Central memory CD4-positive, alpha-beta T cell (primary cell): ENCODE data around the gene SYNDIG1L.

Experiments used
- DNase-seq: peaks from one replicate; pipeline ENCODE4 v3.0.0; 2022

Gene SYNDIG1L

DNA sequence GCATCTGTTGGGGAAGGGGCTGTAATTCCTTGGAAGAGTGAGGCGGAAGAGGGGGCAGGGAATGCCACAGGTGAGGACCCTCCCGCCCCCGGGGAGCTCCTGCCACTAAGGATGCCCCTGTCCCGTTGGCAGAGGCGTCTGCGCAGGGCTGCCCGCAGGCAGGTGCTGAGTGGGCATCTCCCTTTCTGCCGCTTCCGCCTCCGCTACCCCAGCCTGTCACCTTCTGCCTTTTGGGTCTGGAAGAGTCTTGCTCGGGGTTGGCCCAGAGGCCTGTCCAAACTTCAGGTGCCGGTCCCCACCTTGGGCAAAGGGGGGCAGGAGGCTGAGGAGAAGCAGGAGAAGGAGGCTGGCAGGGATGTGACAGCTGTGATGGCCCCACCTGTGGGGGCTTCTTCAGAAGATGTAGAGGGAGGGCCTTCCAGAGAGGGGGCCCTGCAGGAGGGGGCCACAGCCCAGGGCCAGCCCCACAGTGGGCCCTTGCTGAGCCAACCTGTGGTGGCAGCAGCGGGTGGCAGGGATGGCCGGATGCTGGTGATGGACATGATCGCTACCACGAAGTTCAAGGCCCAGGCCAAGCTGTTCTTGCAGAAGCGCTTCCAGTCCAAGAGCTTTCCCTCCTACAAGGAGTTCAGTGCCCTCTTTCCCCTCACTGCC lies 67.7 kb downstream of the SYNDIG1L start:
- no peak for DNase-seq

DNA sequence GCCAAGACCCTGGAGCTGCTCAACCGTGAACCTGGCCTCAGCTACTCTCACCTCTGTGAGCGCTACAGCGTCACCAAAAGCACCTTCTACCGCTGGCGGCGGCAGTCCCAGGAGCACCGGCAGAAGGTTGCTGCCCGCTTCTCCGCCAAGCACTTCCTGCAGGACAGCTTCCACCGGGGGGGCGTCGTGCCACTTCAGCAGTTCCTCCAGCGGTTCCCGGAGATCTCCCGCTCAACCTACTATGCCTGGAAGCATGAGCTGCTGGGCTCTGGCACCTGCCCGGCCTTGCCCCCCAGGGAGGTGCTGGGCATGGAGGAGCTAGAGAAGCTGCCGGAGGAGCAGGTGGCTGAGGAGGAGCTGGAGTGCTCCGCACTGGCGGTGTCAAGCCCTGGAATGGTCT lies 68.4 kb downstream of the SYNDIG1L start:
- no peak for DNase-seq

DNA sequence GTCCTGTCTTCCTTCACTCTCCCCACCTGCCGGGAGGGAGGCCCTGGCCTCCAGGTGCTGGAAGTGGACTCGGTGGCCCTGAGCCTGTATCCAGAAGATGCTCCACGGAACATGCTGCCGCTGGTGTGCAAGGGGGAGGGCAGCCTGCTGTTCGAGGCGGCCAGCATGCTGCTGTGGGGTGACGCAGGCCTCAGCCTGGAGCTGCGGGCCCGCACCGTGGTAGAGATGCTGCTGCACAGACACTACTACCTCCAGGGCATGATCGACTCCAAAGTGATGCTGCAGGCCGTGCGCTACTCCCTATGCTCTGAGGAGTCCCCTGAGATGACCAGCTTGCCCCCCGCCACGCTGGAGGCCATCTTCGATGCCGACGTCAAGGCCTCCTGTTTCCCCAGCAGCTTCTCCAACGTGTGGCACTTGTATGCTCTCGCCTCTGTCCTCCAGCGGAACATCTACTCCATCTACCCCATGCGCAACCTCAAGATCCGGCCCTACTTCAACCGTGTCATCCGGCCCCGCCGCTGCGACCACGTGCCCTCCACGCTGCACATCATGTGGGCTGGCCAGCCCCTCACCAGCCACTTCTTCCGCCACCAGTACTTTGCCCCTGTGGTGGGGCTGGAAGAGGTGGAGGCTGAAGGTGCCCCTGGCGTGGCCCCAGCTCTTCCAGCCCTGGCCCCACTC lies 69.0 kb downstream of the SYNDIG1L start:
- DNase-seq: no peak
